Neural crest cell (in vitro differentiated cells): ENCODE data around the gene ARHGAP26. TPM values are rescaled to one million over a fixed set of nuclear protein-coding genes. Genes with fewer than 3 reads are reported as not detected.

Source experiments
- DNase-seq: peaks from one replicate; pipeline ENCODE4 v3.0.0; 2021; ENCODE audit warnings: low read depth, mixed read lengths, low spot score
- H3K27ac Mint-ChIP-seq: one replicate; pipeline ENCODE4 v1.8.0; 2021; ENCODE audit warnings: mild to moderate bottlenecking, mixed read lengths; ENCODE audit not compliant: unreplicated experiment
- H3K27me3 Mint-ChIP-seq: 2 replicates; pipeline ENCODE4 v1.8.0; 2021; ENCODE audit warnings: low read depth, mild to moderate bottlenecking, mixed read lengths
- H3K36me3 Mint-ChIP-seq: 2 replicates; pipeline ENCODE4 v1.8.0; 2021; ENCODE audit warnings: low read depth, mild to moderate bottlenecking, mixed read lengths
- H3K4me1 Mint-ChIP-seq: 2 replicates; pipeline ENCODE4 v1.8.0; 2021; ENCODE audit warnings: mixed read lengths
- H3K4me3 Mint-ChIP-seq: one replicate; pipeline ENCODE4 v1.8.0; 2021; ENCODE audit warnings: mild to moderate bottlenecking, mixed read lengths
- H3K9me3 Mint-ChIP-seq: 2 replicates; pipeline ENCODE4 v1.8.0; 2021; ENCODE audit warnings: mixed read lengths
- total RNA-seq: library from RNA; stranded (reverse); gene quantifications from 2 replicates; pipeline ENCODE4 v1.2.1, GENCODE V29; 2021
- TF ChIP-seq, protein P1 (sequence below): fragments of 200-600 bp; sonication (generic); conservative IDR thresholded peaks from 2 replicates; pipeline ENCODE4 v1.5.0; 2021; ENCODE audit warnings: antibody characterized with exemption, mild to moderate bottlenecking

ARHGAP26 gene
- total RNA-seq, 1 donor from 2014 or later = 5.5 TPM

DNA sequence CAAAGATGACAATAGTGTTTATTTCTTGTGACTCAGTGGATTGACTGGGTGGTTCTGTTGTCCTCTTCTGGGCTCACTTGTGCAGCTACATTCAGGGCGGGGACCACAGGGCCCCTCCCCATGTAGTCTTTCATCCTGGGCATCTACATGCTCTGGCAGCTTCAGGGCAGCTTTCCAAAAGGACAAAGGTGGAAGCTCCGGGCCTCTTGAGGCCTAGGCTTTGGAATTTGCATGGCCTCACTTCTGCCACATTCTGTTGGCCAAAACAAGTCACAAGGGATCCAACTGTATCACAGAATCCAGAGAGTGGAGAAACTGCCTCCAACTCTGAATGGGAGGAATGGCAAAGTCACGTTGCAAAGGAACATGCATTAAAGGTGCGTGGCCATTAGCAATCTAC lies 64.3 kb downstream of the ARHGAP26 start:
- no peaks in the 10 kb centered on the region for H3K27me3 Mint-ChIP-seq
- no peaks in the 10 kb centered on the region for H3K9me3 Mint-ChIP-seq
- DNase-seq = no peak
- no peak overlapping the region for H3K4me3 Mint-ChIP-seq
- TF ChIP-seq, protein P1, sequence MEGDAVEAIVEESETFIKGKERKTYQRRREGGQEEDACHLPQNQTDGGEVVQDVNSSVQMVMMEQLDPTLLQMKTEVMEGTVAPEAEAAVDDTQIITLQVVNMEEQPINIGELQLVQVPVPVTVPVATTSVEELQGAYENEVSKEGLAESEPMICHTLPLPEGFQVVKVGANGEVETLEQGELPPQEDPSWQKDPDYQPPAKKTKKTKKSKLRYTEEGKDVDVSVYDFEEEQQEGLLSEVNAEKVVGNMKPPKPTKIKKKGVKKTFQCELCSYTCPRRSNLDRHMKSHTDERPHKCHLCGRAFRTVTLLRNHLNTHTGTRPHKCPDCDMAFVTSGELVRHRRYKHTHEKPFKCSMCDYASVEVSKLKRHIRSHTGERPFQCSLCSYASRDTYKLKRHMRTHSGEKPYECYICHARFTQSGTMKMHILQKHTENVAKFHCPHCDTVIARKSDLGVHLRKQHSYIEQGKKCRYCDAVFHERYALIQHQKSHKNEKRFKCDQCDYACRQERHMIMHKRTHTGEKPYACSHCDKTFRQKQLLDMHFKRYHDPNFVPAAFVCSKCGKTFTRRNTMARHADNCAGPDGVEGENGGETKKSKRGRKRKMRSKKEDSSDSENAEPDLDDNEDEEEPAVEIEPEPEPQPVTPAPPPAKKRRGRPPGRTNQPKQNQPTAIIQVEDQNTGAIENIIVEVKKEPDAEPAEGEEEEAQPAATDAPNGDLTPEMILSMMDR = no peak
- H3K4me1 Mint-ChIP-seq = peaks cover 15% of the 10 kb centered on the region
- H3K27ac Mint-ChIP-seq = no peak overlapping the region
- no peaks in the 10 kb centered on the region for H3K36me3 Mint-ChIP-seq

DNA sequence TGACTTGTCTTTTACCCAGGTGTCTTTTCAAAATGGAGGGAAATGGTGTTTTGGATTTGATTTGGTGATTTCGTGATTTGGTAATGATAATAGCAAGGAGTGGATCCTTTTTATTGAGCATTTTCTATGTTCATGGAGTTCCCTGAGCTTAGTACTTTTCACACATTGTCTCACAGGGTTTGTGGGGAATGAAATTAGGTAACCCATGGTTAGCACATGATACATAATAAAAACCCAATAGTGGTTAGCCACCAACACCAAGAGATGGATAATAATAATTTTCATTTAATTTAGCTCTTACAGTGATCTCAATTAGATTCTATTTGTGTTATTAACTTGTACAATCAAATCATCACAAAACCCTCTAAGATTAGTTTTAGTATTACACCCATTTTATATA lies 65.4 kb downstream of the ARHGAP26 start:
- TF ChIP-seq, protein P1 = no peak
- H3K27me3 Mint-ChIP-seq = no peaks in the 10 kb centered on the region
- no peak for DNase-seq
- peaks cover 15% of the 10 kb centered on the region for H3K4me1 Mint-ChIP-seq
- no peak overlapping the region for H3K4me3 Mint-ChIP-seq
- H3K36me3 Mint-ChIP-seq = no peaks in the 10 kb centered on the region
- no peaks in the 10 kb centered on the region for H3K9me3 Mint-ChIP-seq
- H3K27ac Mint-ChIP-seq = no peak overlapping the region

DNA sequence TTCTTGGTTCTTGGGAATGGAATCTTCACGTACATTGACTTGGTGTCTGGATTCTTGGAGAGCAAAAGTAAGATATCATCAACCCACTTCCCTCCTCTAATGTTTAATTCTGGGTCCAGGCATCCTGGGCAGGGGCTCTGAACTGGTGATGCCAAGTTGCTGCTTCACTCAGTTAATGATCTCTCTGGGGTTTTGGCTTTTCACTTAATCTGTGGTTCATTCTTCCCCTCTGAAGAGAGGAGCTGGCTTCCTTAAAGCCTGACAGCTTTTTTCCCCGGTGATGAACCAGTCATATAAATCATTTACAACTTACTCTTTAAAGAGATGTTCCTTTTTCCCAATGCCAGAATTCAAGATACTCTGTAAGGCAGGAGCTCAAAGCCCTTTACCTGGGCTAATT lies 65.9 kb downstream of the ARHGAP26 start:
- no peaks in the 10 kb centered on the region for H3K27me3 Mint-ChIP-seq
- H3K27ac Mint-ChIP-seq = no peak overlapping the region
- no peaks in the 10 kb centered on the region for H3K9me3 Mint-ChIP-seq
- TF ChIP-seq, protein P1 = no peak
- H3K4me3 Mint-ChIP-seq = no peak overlapping the region
- no peaks in the 10 kb centered on the region for H3K36me3 Mint-ChIP-seq
- peaks cover 11% of the 10 kb centered on the region for H3K4me1 Mint-ChIP-seq
- no peak for DNase-seq

DNA sequence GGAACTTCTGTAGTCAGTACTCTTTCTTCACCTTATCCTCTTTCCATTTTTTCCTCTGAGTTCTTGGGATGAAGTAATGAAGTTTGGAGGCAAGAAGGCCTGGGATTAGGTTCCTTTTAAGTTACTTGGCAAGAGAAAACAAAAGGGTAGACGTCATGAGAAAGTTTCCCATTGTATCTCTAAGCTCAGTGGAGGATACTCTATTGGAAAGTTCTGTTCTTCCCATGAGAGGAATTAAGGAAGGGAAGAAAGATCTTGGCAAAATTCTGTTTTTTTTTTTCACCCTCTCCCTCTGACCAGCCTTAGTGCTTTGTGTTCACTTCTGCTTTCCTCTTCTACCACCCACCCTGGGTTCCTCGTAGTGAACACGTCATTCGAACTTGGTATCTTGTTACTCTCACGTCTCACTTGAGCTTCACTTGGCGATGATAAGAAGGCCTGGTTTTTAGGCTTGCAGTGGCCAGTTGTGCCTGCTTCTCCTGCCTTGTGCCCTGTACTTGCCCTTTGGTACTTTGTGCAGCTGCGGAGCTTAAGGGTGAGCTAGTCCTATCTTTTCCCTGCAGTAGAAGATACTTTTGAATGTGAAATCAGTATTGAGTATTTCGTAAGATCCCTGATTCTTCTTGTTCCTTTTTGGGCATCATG lies 67.0 kb downstream of the ARHGAP26 start:
- H3K9me3 Mint-ChIP-seq = no peaks in the 10 kb centered on the region
- H3K27me3 Mint-ChIP-seq = no peaks in the 10 kb centered on the region
- H3K4me1 Mint-ChIP-seq = peaks cover 13% of the 10 kb centered on the region
- no peak for DNase-seq
- H3K4me3 Mint-ChIP-seq = no peak overlapping the region
- TF ChIP-seq, protein P1 = no peak
- no peak overlapping the region for H3K27ac Mint-ChIP-seq
- no peaks in the 10 kb centered on the region for H3K36me3 Mint-ChIP-seq

DNA sequence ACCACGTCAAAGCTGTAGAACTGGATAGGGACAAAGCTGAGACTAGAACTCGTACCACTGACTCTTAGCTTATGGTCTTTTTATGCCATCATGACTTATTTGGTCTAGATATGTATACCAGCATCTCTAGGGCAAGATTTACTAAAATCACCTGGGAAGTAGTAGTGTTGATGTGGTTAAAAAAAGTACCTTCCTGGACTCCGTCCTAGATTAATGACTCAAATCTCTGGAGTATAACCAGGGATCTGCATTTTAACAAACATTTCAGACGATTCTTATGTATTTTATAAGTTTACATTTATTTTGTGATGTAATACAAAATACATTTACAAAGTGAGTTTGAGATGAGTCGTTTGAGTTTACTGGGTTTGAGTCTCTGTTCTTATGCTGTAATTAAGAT lies 68.7 kb downstream of the ARHGAP26 start:
- H3K27me3 Mint-ChIP-seq = no peaks in the 10 kb centered on the region
- H3K4me3 Mint-ChIP-seq = no peak overlapping the region
- DNase-seq = no peak
- TF ChIP-seq, protein P1 = no peak
- H3K9me3 Mint-ChIP-seq = no peaks in the 10 kb centered on the region
- no peak overlapping the region for H3K27ac Mint-ChIP-seq
- H3K36me3 Mint-ChIP-seq = no peaks in the 10 kb centered on the region
- peaks cover 9% of the 10 kb centered on the region for H3K4me1 Mint-ChIP-seq
